ENCODE data around the gene RNF150. TPM values are rescaled to one million over a fixed set of nuclear protein-coding genes. Genes with fewer than 3 reads are reported as not detected.

RNF150 gene
- total and polyA plus RNA-seq, 8 donors, result 0.31 to 88.1 (median 8.3) TPM

DNA sequence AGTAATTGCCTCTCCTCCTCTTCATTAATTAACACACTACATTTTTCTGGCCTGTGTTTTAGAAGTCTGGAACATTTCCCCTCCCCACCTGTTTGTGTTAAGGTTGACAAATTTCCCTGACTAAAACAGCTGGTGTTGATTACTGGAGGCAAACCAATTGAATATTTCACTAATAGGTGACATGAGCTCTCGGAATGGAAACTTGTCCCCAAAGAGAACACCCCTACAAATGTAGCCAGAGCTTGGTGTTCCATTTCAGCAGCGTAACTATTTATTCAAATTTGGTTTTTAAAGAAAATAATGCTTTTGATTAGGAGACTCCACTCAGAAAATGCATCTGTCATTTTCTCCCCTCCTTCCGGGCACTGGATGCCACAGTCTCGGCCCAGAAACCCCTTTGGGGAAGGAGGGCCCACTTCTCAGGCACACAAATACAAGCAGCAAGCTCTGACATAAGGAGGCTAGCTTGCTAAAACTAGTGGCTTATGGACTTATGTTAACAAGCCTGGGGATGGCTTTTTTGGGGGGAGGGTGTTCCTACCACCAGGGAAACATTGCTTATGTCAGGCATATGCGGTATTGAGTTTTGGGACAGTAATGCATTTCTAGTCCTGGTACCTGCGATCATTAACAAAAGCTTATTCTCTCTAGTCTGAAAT is 2.2 kb downstream of the RNF150 start:
- no peak for DNase-seq
- H3K27ac ChIP-seq, result peak overlapping the region in 3 of 5 donors; percentile 65 to 84 (median 77)
- WGBS, 5 donors, result 71 to 87% (median 77%) methylated on average over 6 of the region's 6 CpGs
- peak overlapping the region; percentile 73 to 89 (median 76) for H3K4me3 ChIP-seq
- TF ChIP-seq POLR2A (IDR thresholded peaks at IDR 0.05), result no peak
- no peak for TF ChIP-seq EP300 (IDR thresholded peaks at IDR 0.05)
- TF ChIP-seq, protein P1, sequence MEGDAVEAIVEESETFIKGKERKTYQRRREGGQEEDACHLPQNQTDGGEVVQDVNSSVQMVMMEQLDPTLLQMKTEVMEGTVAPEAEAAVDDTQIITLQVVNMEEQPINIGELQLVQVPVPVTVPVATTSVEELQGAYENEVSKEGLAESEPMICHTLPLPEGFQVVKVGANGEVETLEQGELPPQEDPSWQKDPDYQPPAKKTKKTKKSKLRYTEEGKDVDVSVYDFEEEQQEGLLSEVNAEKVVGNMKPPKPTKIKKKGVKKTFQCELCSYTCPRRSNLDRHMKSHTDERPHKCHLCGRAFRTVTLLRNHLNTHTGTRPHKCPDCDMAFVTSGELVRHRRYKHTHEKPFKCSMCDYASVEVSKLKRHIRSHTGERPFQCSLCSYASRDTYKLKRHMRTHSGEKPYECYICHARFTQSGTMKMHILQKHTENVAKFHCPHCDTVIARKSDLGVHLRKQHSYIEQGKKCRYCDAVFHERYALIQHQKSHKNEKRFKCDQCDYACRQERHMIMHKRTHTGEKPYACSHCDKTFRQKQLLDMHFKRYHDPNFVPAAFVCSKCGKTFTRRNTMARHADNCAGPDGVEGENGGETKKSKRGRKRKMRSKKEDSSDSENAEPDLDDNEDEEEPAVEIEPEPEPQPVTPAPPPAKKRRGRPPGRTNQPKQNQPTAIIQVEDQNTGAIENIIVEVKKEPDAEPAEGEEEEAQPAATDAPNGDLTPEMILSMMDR (IDR thresholded peaks at IDR 0.05), result no peak
- no peak for TF ChIP-seq POLR2AphosphoS5 (IDR thresholded peaks at IDR 0.05)
- peaks cover 0 to 52% (median 12%) of the 10 kb centered on the region in 3 donors for H3K27me3 ChIP-seq
- intact Hi-C loops (cut with DNase I; ENCODE audit: low total_unique reads), result loop anchor here (5.0 kb wide), 1 partner anchor 269 kb away; no protein-coding TSS in a partner anchor
- H3K4me1 ChIP-seq, result peaks cover 15 to 31% (median 25%) of the 10 kb centered on the region in 4 donors
- H3K36me3 ChIP-seq, result no peaks in the 10 kb centered on the region
- H3K9me3 ChIP-seq, result no peaks in the 10 kb centered on the region

DNA sequence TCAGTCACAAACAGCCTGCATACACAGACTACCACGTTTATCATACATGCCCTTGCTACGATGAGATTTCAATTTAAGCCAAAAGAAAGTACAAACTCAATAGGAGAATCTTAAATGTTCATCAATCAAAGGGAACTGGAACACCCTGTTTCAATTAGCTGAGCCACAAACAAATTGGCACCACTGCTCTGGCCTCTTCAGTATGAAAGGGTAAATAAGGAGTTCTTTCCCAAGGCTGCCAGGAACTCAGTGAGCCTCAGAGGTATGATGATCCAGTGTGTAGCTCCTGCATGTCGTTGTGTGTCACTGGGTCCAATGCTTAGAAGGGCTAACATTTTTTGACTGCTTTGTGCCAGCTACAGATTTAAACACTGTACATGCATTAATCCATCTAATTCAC is 5.4 kb downstream of the RNF150 start:
- DNase-seq, result no peak
- H3K9me3 ChIP-seq, result no peaks in the 10 kb centered on the region
- peaks cover 8 to 19% (median 12%) of the 10 kb centered on the region in 4 donors for H3K4me1 ChIP-seq
- TF ChIP-seq POLR2AphosphoS5 (IDR thresholded peaks at IDR 0.05) (no peak), POLR2A (IDR thresholded peaks at IDR 0.05) (no peak), EP300 (IDR thresholded peaks at IDR 0.05) (no peak)
- TF ChIP-seq, protein P1 (IDR thresholded peaks at IDR 0.05), result no peak
- H3K4me3 ChIP-seq, result no peak overlapping the region
- peak overlapping the region in 2 of 5 donors; percentile 1 to 16 for H3K27ac ChIP-seq
- no peaks in the 10 kb centered on the region for H3K36me3 ChIP-seq
- intact Hi-C loops (cut with DNase I; ENCODE audit: low total_unique reads), result no loop called here
- WGBS, 5 donors, result 59 to 76% (median 63%) methylated on average over 3 of the region's 3 CpGs
- peaks cover 0 to 20% (median 9%) of the 10 kb centered on the region in 3 donors for H3K27me3 ChIP-seq

DNA sequence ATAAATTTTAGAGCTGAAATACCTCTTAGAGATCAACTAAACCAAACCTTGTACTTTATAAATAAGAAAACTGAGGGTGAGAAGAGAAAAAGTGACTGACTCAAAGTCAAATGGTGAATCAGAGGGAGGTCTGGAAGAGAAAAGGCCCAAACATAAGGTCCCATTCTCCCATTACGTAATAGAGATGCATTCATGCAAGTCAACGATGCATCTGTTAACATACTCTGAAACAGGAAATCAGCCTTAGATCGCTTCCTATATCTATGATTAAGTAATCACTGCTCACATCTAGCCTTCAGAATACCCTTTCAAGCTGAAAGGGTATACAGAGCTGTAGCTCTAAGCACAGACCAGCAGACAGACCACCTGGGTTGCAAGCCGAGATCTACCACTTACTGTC is 6.5 kb downstream of the RNF150 start:
- Histone ChIP-seq H3K4me1 (peaks cover 0 to 11% (median 3%) of the 10 kb centered on the region in 4 donors), H3K4me3 (no peak overlapping the region), H3K9me3 (no peaks in the 10 kb centered on the region), H3K27ac (no peak overlapping the region), H3K36me3 (no peaks in the 10 kb centered on the region), H3K27me3 (peaks cover 0 to 9% (median 0%) of the 10 kb centered on the region in 3 donors)
- TF ChIP-seq, protein P1 (IDR thresholded peaks at IDR 0.05), result no peak
- no peak for DNase-seq
- intact Hi-C loops (cut with DNase I; ENCODE audit: low total_unique reads), result no loop called here
- 80 to 86% (median 84%) methylated on average over 4 of the region's 4 CpGs for WGBS, 5 donors

GRCh38 chr4:141124224-141124623 is 9.0 kb downstream of the RNF150 start:
- Histone ChIP-seq H3K36me3 (no peaks in the 10 kb centered on the region), H3K4me3 (no peak overlapping the region), H3K4me1 (peaks cover 0 to 13% (median 1%) of the 10 kb centered on the region in 4 donors), H3K9me3 (no peaks in the 10 kb centered on the region), H3K27ac (no peak overlapping the region), H3K27me3 (no peaks in the 10 kb centered on the region)
- no peak for DNase-seq
- intact Hi-C loops (cut with DNase I; ENCODE audit: low total_unique reads), result no loop called here
- 88 to 100% (median 92%) methylated on average over 1 of the region's 1 CpG for WGBS, 5 donors
- TF ChIP-seq EP300 (IDR thresholded peaks at IDR 0.05) (no peak), POLR2AphosphoS5 (IDR thresholded peaks at IDR 0.05) (no peak), POLR2A (IDR thresholded peaks at IDR 0.05) (no peak)
- TF ChIP-seq, protein P1 (IDR thresholded peaks at IDR 0.05), result no peak

Measured in stomach (tissue), 9 donors.